Uterus (tissue), 2 donors: Measurements from ENCODE around the gene SIGLEC7.

Experiments used
- CTCF ChIP-seq, 4 experiments: fragments of 200-600 bp in 2 of 4; fragments of 450-650 bp in 2 of 4; sonication (generic) in 2 of 4; IDR thresholded peaks; one replicate each; pipeline ENCODE4 v1.5.1; 2016 to 2019; ENCODE audit warnings: antibody characterized with exemption in 4 of 4, mild to moderate bottlenecking in 2 of 4, moderate library complexity in 1 of 4
- POLR2A ChIP-seq, 2 donors: fragments of 450-650 bp; IDR thresholded peaks; one replicate each; pipeline ENCODE4 v1.6.1; 2016; ENCODE audit warnings: antibody characterized with exemption in 2 of 2, mild to moderate bottlenecking in 1 of 2, moderate library complexity in 1 of 2

- TF ChIP-seq CTCF (IDR thresholded peaks at IDR 0.05) (no peak), POLR2A (IDR thresholded peaks at IDR 0.05) (no peak)
Observed at GRCh38 chr19:51107406-51108065, 34.6 kb upstream of the SIGLEC7 start.
